ENCODE results near the gene ZNF230. TPM values are rescaled to one million over a fixed set of nuclear protein-coding genes. Genes with fewer than 3 reads are reported as not detected.

ZNF230 gene
- total and polyA plus RNA-seq, 2 of the 8 experiments (the other 6 are each of a cell fraction or from before 2014, with no cell fraction given): 1.5 to 3.6 TPM

DNA sequence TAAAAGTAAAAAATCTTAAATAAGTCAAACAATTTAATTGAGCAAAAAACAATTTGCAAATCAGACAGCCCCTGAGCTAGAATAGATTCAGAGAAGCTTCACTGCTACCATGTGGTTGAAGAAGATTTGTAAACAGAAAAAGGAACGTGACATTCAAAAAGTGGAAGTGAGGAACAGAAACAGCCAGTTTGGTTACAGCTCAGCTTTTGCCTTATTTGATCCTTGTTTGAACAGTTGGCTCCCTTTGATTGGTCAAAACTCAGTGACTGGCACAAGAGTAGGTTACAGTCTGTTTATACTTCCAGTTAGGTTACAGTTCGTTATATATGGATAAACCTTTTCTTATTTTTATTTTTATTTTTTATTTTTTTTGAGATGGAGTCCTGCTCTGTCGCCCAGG lies 45.9 kb upstream of the ZNF230 start:
- WGBS, 2 experiments (ENCODE audit: extremely low coverage in 1 of 2, insufficient coverage in 1 of 2, insufficient read length in 1 of 2, insufficient replicate concordance in 2 of 2, low coverage in 1 of 2, low lambda C conversion rate in 2 of 2, missing lambda C conversion rate in 1 of 2): 81% methylated on average over 3 of the region's 3 CpGs; no CpG with 5 or more reads in 1 of the 2 experiments
- H4K8ac ChIP-seq (ENCODE audit: extremely low read depth, insufficient read depth, low read length): no peak overlapping the region
- no peak overlapping the region for H2AK5ac ChIP-seq (ENCODE audit: low read depth, low read length)
- H3K4me3 ChIP-seq (ENCODE audit: extremely low read depth in 1 of 4, insufficient read depth in 2 of 4, low read depth in 3 of 4, low read length in 4 of 4): no peak overlapping the region
- no peak overlapping the region for H3K14ac ChIP-seq (ENCODE audit: insufficient read length)
- FAIRE-seq: no peak
- H2BK15ac ChIP-seq (ENCODE audit: low read length): no peak overlapping the region
- H4K5ac ChIP-seq (ENCODE audit: insufficient read length, low read depth, low read length): no peak overlapping the region
- H3K4me1 ChIP-seq (replicated peaks in 1 of 4; ENCODE audit: control insufficient read depth in 3 of 4, insufficient read depth in 4 of 4, low read length in 3 of 4): no peaks in the 10 kb centered on the region
- H2AFZ ChIP-seq (ENCODE audit: low read length): no peak overlapping the region
- H3K23me2 ChIP-seq (ENCODE audit: low read depth, low read length): no peaks in the 10 kb centered on the region
- no peak overlapping the region for H3K56ac ChIP-seq (replicated peaks; ENCODE audit: insufficient read length, low read depth, low read length)
- H3K18ac ChIP-seq (ENCODE audit: extremely low read depth, low read length): no peak overlapping the region
- H2BK12ac ChIP-seq (ENCODE audit: low read depth, low read length): no peak overlapping the region
- H3K23ac ChIP-seq (ENCODE audit: insufficient read length): no peak overlapping the region
- H3K27ac ChIP-seq (ENCODE audit: low read depth, low read length): no peak overlapping the region
- no peaks in the 10 kb centered on the region; a peak in 1 of 4 replicates for H3K79me2 ChIP-seq (ENCODE audit: control insufficient read depth in 1 of 2, insufficient read depth in 2 of 2, low read length in 2 of 2)
- H4K91ac ChIP-seq (replicated peaks; ENCODE audit: insufficient read length, low read length): no peak overlapping the region
- POLR2A ChIA-PET (ENCODE audit: partially characterized antibody): no interaction called here
- peaks cover 0 to 3% (median 0%) of the 10 kb centered on the region in 4 experiments; a peak in 2 of 8 replicates for H3K36me3 ChIP-seq (ENCODE audit: control insufficient read depth in 2 of 4, insufficient read depth in 4 of 4, low read length in 3 of 4)
- no peak overlapping the region for H3K4me2 ChIP-seq (ENCODE audit: insufficient read depth in 1 of 2, low read depth in 2 of 2, low read length in 2 of 2)
- H4K20me1 ChIP-seq (replicated peaks in 1 of 2; ENCODE audit: control insufficient read depth in 1 of 2, insufficient read depth in 2 of 2, low read length in 2 of 2): no peaks in the 10 kb centered on the region
- no peaks in the 10 kb centered on the region for H3K27me3 ChIP-seq (replicated peaks in 1 of 4; ENCODE audit: control insufficient read depth in 3 of 4, extremely low read depth in 1 of 4, insufficient read depth in 3 of 4, low read length in 3 of 4)
- H3K9ac ChIP-seq (replicated peaks in 1 of 4; ENCODE audit: extremely low read depth in 1 of 4, low read depth in 3 of 4, low read length in 3 of 4): no peak overlapping the region
- H2BK20ac ChIP-seq (ENCODE audit: low read length): no peak overlapping the region
- peaks cover 2% of the 10 kb centered on the region; the same call in 1 of the 2 replicates for H3K79me1 ChIP-seq (ENCODE audit: low read depth, low read length)
- no peak overlapping the region for H2BK120ac ChIP-seq (replicated peaks; ENCODE audit: low read depth, low read length)
- H3K4ac ChIP-seq (replicated peaks; ENCODE audit: insufficient read length, low read depth, low read length): no peak overlapping the region
- no peak overlapping the region for H2BK5ac ChIP-seq (ENCODE audit: low read depth, low read length)
- DNase-seq (ENCODE audit: low read depth in 1 of 2, low spot score in 2 of 2): no peak
- CTCF ChIA-PET (ENCODE audit: partially characterized antibody): interaction anchor here (0.7 kb wide), 1 partner anchor 1886 kb away, joined by 3 read pairs; no protein-coding TSS in a partner anchor
- peaks cover 27 to 30% of the 10 kb centered on the region in 2 experiments for H3K9me3 ChIP-seq (ENCODE audit: insufficient read depth in 2 of 2, low read depth in 1 of 2, low read length in 1 of 2)
- TF ChIP-seq CTBP2 (IDR thresholded peaks at IDR 0.05; ENCODE audit: borderline replicate concordance, insufficient read depth, insufficient read length, low read length): no peak
- no peak for TF ChIP-seq RAD21 (IDR thresholded peaks at IDR 0.05 in 1 of 2, conservative IDR thresholded peaks at IDR 0.05 in 1 of 2; ENCODE audit: low read depth in 2 of 2, low read length in 2 of 2)
- no peak for TF ChIP-seq SAP30 (IDR thresholded peaks at IDR 0.05; ENCODE audit: insufficient read depth, insufficient replicate concordance, low read length)
- TF ChIP-seq TAF1 (IDR thresholded peaks at IDR 0.05; ENCODE audit: low read depth, low read length): no peak
- no peak for TF ChIP-seq ATF3 (IDR thresholded peaks at IDR 0.05; ENCODE audit: insufficient read depth, low read depth, low read length)
- TF ChIP-seq BACH1 (IDR thresholded peaks at IDR 0.05; ENCODE audit: low read length): no peak
- no peak for TF ChIP-seq RBBP5 (IDR thresholded peaks at IDR 0.05; ENCODE audit: borderline replicate concordance, low read depth, low read length)
- TF ChIP-seq SIN3A (conservative IDR thresholded peaks at IDR 0.05 in 1 of 2, IDR thresholded peaks at IDR 0.05 in 1 of 2; ENCODE audit: low read depth in 1 of 2, low read length in 2 of 2): no peak
- TF ChIP-seq TCF12 (IDR thresholded peaks at IDR 0.05; ENCODE audit: low read depth, low read length): no peak
- no peak for TF ChIP-seq CHD2 (IDR thresholded peaks at IDR 0.05; ENCODE audit: low read length)
- no peak for TF ChIP-seq NANOG (IDR thresholded peaks at IDR 0.05; ENCODE audit: insufficient read depth, low read depth, low read length, poor library complexity, severe bottlenecking)
- TF ChIP-seq CEBPB (IDR thresholded peaks at IDR 0.05; ENCODE audit: low read depth, low read length): no peak
- TF ChIP-seq SP2 (IDR thresholded peaks at IDR 0.05; ENCODE audit: low read length): no peak
- no peak for TF ChIP-seq CREB1 (IDR thresholded peaks at IDR 0.05)

All from H1 (cell line).